B cell (primary cell): Measurements from ENCODE around the gene C17orf67. TPM values are rescaled to one million over a fixed set of nuclear protein-coding genes. Genes with fewer than 3 reads are reported as not detected.
A peak's percentile ranks its signal among the peaks of the same experiment; 100 is the strongest.

Source experiments
- ATAC-seq: fragments of 200-7000 bp; cut with Tn5 transposase; one replicate; pipeline ENCODE4 v1.10.0; 2021; ENCODE audit warnings: low read depth, mild to moderate bottlenecking, moderate number of reproducible peaks, moderate library complexity
- CTCF ChIA-PET: fragments of 350-600 bp; sonication (Branson Sonifier 250); formaldehyde crosslinking; loops from one replicate; lab custom pipeline; 2021; ENCODE audit warnings: antibody characterized with exemption, inconsistent platforms; lab: Charles Lee
- POLR2A ChIA-PET: fragments of 350-600 bp; sonication (Branson Sonifier 250); formaldehyde crosslinking; loops from one replicate; lab custom pipeline; 2021; ENCODE audit warnings: antibody characterized with exemption; lab: Charles Lee
- DNase-seq: peaks from one replicate; pipeline ENCODE4 v3.0.0; 2013
- H2AFZ ChIP-seq: 2 replicates; pipeline ENCODE4 v1.6.1; 2012; ENCODE audit warnings: mild to moderate bottlenecking, low read depth, low read length; ENCODE audit not compliant: insufficient read depth, poor library complexity, severe bottlenecking
- H3K27ac ChIP-seq, 2 donors: 1 replicate in 1 of 2; 2 replicates in 1 of 2; pipeline ENCODE4 v1.5.1; 2012 to 2013; ENCODE audit warnings: low read length in 2 of 2, mild to moderate bottlenecking in 2 of 2, moderate library complexity in 1 of 2
- H3K27me3 ChIP-seq, 4 experiments: fragments of 200-600 bp in 1 of 4; sonication (generic) in 1 of 4; replicated peaks in 1 of 4; 1 replicate in 2 of 4; 2 replicates in 2 of 4; pipeline versions ENCODE4 v1.6.1 to v1.7.0; 2013 to 2016; ENCODE audit warnings: low read length in 3 of 4, mild to moderate bottlenecking in 2 of 4, mixed read lengths in 1 of 4, moderate library complexity in 1 of 4; ENCODE audit not compliant: insufficient read depth in 4 of 4, control insufficient read depth in 3 of 4; ENCODE audit errors: control extremely low read depth in 1 of 4
- H3K36me3 ChIP-seq, 2 experiments: replicated peaks in 1 of 2; 1 replicate in 1 of 2; 2 replicates in 1 of 2; pipeline versions ENCODE4 v1.6.1 to v1.7.1; 2013; ENCODE audit warnings: low read length in 1 of 2; ENCODE audit not compliant: insufficient read depth in 2 of 2, control insufficient read depth in 1 of 2; ENCODE audit errors: control extremely low read depth in 1 of 2, extremely low read depth in 1 of 2
- H3K4me1 ChIP-seq, 2 donors: fragments of 200-600 bp in 1 of 2; sonication (generic) in 1 of 2; 1 replicate in 1 of 2; 2 replicates in 1 of 2; pipeline versions ENCODE4 v1.5.1 to v1.6.1; 2013 to 2017; ENCODE audit warnings: low read length in 2 of 2; ENCODE audit not compliant: control insufficient read depth in 2 of 2, insufficient read depth in 2 of 2
- H3K4me2 ChIP-seq: replicated peaks from 2 replicates; pipeline ENCODE3; 2012; ENCODE audit warnings: mild to moderate bottlenecking, low read depth, low read length; ENCODE audit not compliant: poor library complexity, severe bottlenecking
- H3K4me3 ChIP-seq, 5 experiments: fragments of 200-600 bp in 1 of 5; sonication (generic) in 1 of 5; 1 replicate in 3 of 5; 2 replicates in 2 of 5; pipeline versions ENCODE4 v1.5.1 to v1.7.0; 2011 to 2016; ENCODE audit warnings: low read length in 4 of 5, mild to moderate bottlenecking in 4 of 5, low read depth in 2 of 5, control low read depth in 1 of 5, moderate library complexity in 1 of 5; ENCODE audit not compliant: insufficient read depth in 1 of 5; ENCODE audit errors: control extremely low read depth in 1 of 5, extremely low read depth in 1 of 5
- H3K79me2 ChIP-seq: fragments of 200-600 bp; sonication (generic); one replicate; pipeline ENCODE4 v1.6.0; 2016; ENCODE audit warnings: low read length; ENCODE audit not compliant: control insufficient read depth, insufficient read depth
- H3K9ac ChIP-seq: fragments of 200-600 bp; sonication (generic); 2 replicates; pipeline ENCODE4 v1.6.1; 2017; ENCODE audit warnings: mild to moderate bottlenecking, low read length, moderate library complexity
- H3K9me3 ChIP-seq, 3 donors: one replicate each; pipeline versions ENCODE4 v1.6.1 to v1.7.1; 2013; ENCODE audit warnings: low read length in 2 of 3; ENCODE audit not compliant: control insufficient read depth in 2 of 3, insufficient read depth in 1 of 3; ENCODE audit errors: control extremely low read depth in 1 of 3
- H4K20me1 ChIP-seq: 2 replicates; pipeline ENCODE4 v1.6.0; 2012; ENCODE audit warnings: mild to moderate bottlenecking, low read length; ENCODE audit not compliant: insufficient read depth, control insufficient read depth, poor library complexity, severe bottlenecking
- H3K27ac Mint-ChIP-seq: one replicate; pipeline ENCODE4 v1.8.0; 2021; ENCODE audit warnings: mixed read lengths
- H3K27me3 Mint-ChIP-seq: one replicate; pipeline ENCODE4 v1.8.0; 2021; ENCODE audit warnings: mixed read lengths
- H3K4me1 Mint-ChIP-seq: one replicate; pipeline ENCODE4 v1.8.0; 2021; ENCODE audit warnings: mixed read lengths
- H3K4me3 Mint-ChIP-seq: one replicate; pipeline ENCODE4 v1.8.0; 2021; ENCODE audit warnings: mixed read lengths
- H3K9me3 Mint-ChIP-seq: one replicate; pipeline ENCODE4 v1.8.0; 2022; ENCODE audit warnings: mixed read lengths; ENCODE audit not compliant: insufficient read depth
- CTCF ChIP-seq: fragments of 200-600 bp; IDR thresholded peaks from one replicate; pipeline ENCODE4 v1.8.0; 2022; ENCODE audit warnings: antibody characterized with exemption, mild to moderate bottlenecking
- EZH2 ChIP-seq: IDR thresholded peaks from 2 replicates; pipeline ENCODE4 v1.6.1; 2012; ENCODE audit warnings: borderline replicate concordance, low read depth, mild to moderate bottlenecking, moderate library complexity, low read length; ENCODE audit not compliant: insufficient read depth, poor library complexity, severe bottlenecking
- WGBS: methylation state at CpG from one replicate; pipeline ENCODE4 v1.1.5; 2013; ENCODE audit warnings: missing lambda C conversion rate; ENCODE audit not compliant: insufficient coverage; 5-methylcytosine and 5-hydroxymethylcytosine counted together
- intact Hi-C: fragments of 100-400 bp; cut with micrococcal nuclease; formaldehyde crosslinking; loops from one replicate; pipeline ENCODE4 v1.10.0; 2022
- polyA plus RNA-seq: library from polyadenylated mRNA; depleted of rRNA; stranded (reverse); fragments of >200 nt; gene quantifications from 2 replicates; pipeline ENCODE4 v1.2.3, GENCODE V29; 2012
- total RNA-seq, 2 donors: library from RNA; stranded (reverse); fragments of 120-200 nt in 1 of 2; gene quantifications; 1 replicate in 1 of 2; 2 replicates in 1 of 2; pipeline versions ENCODE4 v1.2.3 to v1.2.4, GENCODE V29; 2013 to 2022

The C17orf67 gene
- total and polyA plus RNA-seq, 2 donors (not counting 1 experiment from before 2014, with no cell fraction given): 5.0 to 10.0 TPM

DNA sequence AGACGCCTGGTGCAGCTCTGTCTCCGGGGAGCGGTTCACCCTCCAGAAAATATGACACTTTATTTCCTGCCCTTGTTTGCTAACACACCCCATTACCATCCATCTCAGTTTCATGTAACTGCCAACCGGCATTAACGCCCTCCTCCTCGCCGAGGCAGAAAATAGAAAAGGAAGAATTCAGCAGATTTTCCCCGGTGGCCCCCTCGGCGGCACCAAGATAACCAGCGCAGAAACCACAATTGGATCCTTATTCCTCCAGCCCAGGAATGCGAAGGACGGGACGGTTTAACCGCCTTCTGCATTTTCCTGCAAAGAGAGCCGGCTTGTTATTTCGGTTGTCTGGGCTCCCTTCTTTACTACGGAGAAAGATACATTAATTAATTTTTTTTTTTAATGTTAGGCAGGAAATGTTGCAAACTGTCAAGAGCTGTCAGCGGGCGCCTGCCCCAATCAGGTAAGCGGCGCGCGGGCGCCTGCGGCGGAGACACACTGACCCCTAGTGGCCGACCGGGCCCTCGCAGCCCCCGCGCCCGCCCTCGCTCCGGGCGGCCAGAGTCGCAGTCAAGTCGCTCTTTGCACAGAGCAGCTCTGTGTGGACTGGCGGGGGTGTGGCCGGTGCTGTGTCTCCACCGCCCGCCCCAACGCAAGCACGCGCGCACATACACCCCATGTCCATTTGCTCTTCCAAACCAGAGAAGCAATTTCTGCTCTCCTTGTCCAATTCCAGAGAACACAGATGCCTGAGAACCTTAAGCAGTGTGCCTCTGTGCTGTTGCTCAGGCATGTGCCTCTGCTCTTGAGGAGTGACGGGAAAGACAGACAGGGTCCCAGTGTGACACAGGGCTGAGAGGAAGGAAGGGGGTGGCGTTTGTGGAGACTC, 53.6 kb downstream of the C17orf67 start:
- Mint-ChIP-seq H3K4me3 (peak overlapping the region; percentile 88), H3K27me3 (peaks cover 42% of the 10 kb centered on the region), H3K27ac (peak overlapping the region; percentile 57), H3K4me1 (peaks cover 12% of the 10 kb centered on the region), H3K9me3 (no peaks in the 10 kb centered on the region)
- peak; percentile 96 for ATAC-seq
- Histone ChIP-seq H3K36me3 (no peaks in the 10 kb centered on the region), H3K4me2 (peak overlapping the region; percentile 74), H3K9me3 (no peaks in the 10 kb centered on the region), H3K27me3 (peaks cover 0 to 20% (median 4%) of the 10 kb centered on the region in 4 experiments), H3K79me2 (no peaks in the 10 kb centered on the region), H3K9ac (peak overlapping the region; percentile 54), H4K20me1 (no peaks in the 10 kb centered on the region), H3K4me1 (peaks cover 12% of the 10 kb centered on the region in 2 donors), H3K27ac (no peak overlapping the region), H3K4me3 (peak overlapping the region; percentile 3 to 57 (median 48)), H2AFZ (peak overlapping the region; percentile 67)
- ChIA-PET CTCF (interaction anchor here (0.9 to 4.1 kb wide), 16 partner anchors 8 to 1368 kb away, joined by 3 to 36 read pairs (median 4); partner anchors contain the start of gene NOG), POLR2A (interaction anchor here (0.8 kb wide), 1 partner anchor 185 kb away, joined by 3 read pairs; no protein-coding TSS in a partner anchor)
- DNase-seq: peak; percentile 85
- TF ChIP-seq EZH2: no peak
- peak; percentile 99 for TF ChIP-seq CTCF
- intact Hi-C loops: no loop called here
- WGBS: 1% methylated on average over 39 of the region's 48 CpGs

DNA sequence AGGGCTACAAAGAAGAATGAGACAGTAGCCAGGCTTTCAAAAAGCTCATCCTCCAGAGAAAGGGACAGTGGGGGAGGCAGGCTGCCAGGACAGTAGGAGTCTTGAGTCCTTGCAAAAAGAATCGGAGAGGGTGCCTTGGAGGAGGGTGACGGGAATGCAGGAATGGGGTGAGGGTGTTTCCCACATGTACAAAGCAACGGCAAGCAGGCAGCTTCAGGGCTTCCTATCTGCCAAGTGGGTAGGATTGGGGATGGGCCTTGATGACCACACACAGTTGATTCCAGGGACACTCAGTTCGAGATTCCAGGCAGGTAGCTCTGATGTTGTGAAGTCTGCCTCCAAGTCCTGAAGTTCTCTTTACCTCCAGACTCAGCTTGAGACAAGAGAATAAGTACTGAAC, 54.4 kb downstream of the C17orf67 start:
- Histone ChIP-seq H3K4me3 (peak overlapping the region in 1 of 5 experiments; percentile 57), H3K9me3 (no peaks in the 10 kb centered on the region), H2AFZ (peak overlapping the region; percentile 67), H3K79me2 (no peaks in the 10 kb centered on the region), H3K36me3 (no peaks in the 10 kb centered on the region), H3K27ac (no peak overlapping the region), H3K4me2 (peak overlapping the region; percentile 74), H3K4me1 (peaks cover 12% of the 10 kb centered on the region in 2 donors), H3K9ac (no peak overlapping the region), H3K27me3 (peaks cover 0 to 20% (median 4%) of the 10 kb centered on the region in 4 experiments), H4K20me1 (no peaks in the 10 kb centered on the region)
- H3K9me3 Mint-ChIP-seq: no peaks in the 10 kb centered on the region
- H3K4me1 Mint-ChIP-seq: peaks cover 12% of the 10 kb centered on the region
- H3K27me3 Mint-ChIP-seq: peaks cover 42% of the 10 kb centered on the region
- intact Hi-C loops: no loop called here
- ATAC-seq (no peak), DNase-seq (peak; percentile 10)
- TF ChIP-seq EZH2 (no peak), CTCF (no peak)
- ChIA-PET CTCF (interaction anchor here (0.9 to 4.1 kb wide), 9 partner anchors 8 to 1367 kb away, joined by 3 to 36 read pairs (median 7); partner anchors contain the start of gene NOG), POLR2A (no interaction called here)
- WGBS: 63% methylated on average over 3 of the region's 4 CpGs
- H3K27ac Mint-ChIP-seq: no peak overlapping the region
- peak overlapping the region; percentile 88 for H3K4me3 Mint-ChIP-seq
